ENCODE data around the gene WDR86. TPM values are rescaled to one million over a fixed set of nuclear protein-coding genes. Genes with fewer than 3 reads are reported as not detected.

The WDR86 gene
- total RNA-seq, 1 experiment from 2014 or later, result 0.86 TPM

DNA sequence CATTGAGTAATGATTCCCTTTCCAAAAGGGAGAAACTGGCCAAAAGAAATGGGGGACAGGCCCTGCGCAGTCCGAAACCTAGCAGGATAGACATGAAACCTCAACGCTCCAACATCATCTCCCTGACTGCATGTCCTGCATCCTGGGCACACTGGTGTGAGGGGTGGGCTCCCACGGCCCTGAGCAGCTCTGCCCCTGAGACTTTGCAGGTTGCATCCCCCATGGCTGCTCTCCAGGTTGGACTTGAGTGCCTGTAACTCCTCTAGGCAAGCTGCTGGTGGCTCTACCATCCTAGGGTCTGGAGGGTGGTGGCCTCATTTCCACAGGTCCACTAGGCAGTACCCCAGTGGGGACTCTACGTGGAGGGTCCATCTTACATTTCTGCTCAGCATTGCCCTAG is 46.4 kb upstream of the WDR86 start:
- no peak for DNase-seq (ENCODE audit: low spot score)
- no peaks in the 10 kb centered on the region for H3K27me3 ChIP-seq (replicated peaks; ENCODE audit: insufficient read depth, low read depth, low read length, poor library complexity)
- TF ChIP-seq, protein P1, sequence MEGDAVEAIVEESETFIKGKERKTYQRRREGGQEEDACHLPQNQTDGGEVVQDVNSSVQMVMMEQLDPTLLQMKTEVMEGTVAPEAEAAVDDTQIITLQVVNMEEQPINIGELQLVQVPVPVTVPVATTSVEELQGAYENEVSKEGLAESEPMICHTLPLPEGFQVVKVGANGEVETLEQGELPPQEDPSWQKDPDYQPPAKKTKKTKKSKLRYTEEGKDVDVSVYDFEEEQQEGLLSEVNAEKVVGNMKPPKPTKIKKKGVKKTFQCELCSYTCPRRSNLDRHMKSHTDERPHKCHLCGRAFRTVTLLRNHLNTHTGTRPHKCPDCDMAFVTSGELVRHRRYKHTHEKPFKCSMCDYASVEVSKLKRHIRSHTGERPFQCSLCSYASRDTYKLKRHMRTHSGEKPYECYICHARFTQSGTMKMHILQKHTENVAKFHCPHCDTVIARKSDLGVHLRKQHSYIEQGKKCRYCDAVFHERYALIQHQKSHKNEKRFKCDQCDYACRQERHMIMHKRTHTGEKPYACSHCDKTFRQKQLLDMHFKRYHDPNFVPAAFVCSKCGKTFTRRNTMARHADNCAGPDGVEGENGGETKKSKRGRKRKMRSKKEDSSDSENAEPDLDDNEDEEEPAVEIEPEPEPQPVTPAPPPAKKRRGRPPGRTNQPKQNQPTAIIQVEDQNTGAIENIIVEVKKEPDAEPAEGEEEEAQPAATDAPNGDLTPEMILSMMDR (conservative IDR thresholded peaks at IDR 0.05; ENCODE audit: low read depth, low read length), result no peak
- no peak for TF ChIP-seq EZH2 (IDR thresholded peaks at IDR 0.05; ENCODE audit: borderline replicate concordance, low read depth, low read length, poor library complexity, severe bottlenecking)
- no peaks in the 10 kb centered on the region for H3K36me3 ChIP-seq (ENCODE audit: insufficient read depth, low read length, poor library complexity, severe bottlenecking)
- H3K4me3 ChIP-seq (ENCODE audit: low read depth, low read length, poor library complexity, severe bottlenecking), result no peak overlapping the region
- POLR2A ChIA-PET (ENCODE audit: low non-redundant PET), result no interaction called here
- BruUV-seq (replicated peaks), result no TSS peak
- intact Hi-C loops (cut with micrococcal nuclease; ENCODE audit: unreplicated experiment), result no loop called here
- no peaks in the 10 kb centered on the region for H3K9me3 ChIP-seq (ENCODE audit: low read depth, low read length, poor library complexity, severe bottlenecking)
- no peak overlapping the region for H3K27ac ChIP-seq (ENCODE audit: low read depth, low read length, poor library complexity, severe bottlenecking)
- no peaks in the 10 kb centered on the region for H3K4me1 ChIP-seq (ENCODE audit: insufficient read depth, low read length, poor library complexity, severe bottlenecking)
- CTCF ChIA-PET, result no interaction called here

DNA sequence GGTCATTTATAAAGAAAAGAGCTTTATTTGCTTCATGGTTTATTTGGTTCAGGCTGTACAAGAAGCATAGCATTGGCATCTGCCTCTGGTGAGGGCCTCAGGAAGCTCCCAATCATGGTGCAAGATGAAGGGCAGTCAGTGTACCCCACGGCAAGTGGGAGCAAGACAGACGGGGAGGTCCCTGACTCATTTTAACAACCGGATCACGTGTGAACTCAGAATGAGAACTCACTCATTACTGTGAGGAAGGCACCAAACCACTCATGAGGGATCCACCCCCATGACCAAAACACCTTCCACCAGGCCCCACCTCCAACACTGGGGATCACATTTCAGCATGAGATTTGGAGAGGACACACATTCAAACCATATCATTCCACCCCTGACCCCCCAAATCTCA is 45.9 kb upstream of the WDR86 start:
- TF ChIP-seq, protein P1 (conservative IDR thresholded peaks at IDR 0.05; ENCODE audit: low read depth, low read length), result no peak
- TF ChIP-seq EZH2 (IDR thresholded peaks at IDR 0.05; ENCODE audit: borderline replicate concordance, low read depth, low read length, poor library complexity, severe bottlenecking), result no peak
- no peaks in the 10 kb centered on the region for H3K36me3 ChIP-seq (ENCODE audit: insufficient read depth, low read length, poor library complexity, severe bottlenecking)
- DNase-seq (ENCODE audit: low spot score), result no peak
- POLR2A ChIA-PET (ENCODE audit: low non-redundant PET), result no interaction called here
- H3K27me3 ChIP-seq (replicated peaks; ENCODE audit: insufficient read depth, low read depth, low read length, poor library complexity), result no peaks in the 10 kb centered on the region
- H3K4me3 ChIP-seq (ENCODE audit: low read depth, low read length, poor library complexity, severe bottlenecking), result no peak overlapping the region
- H3K9me3 ChIP-seq (ENCODE audit: low read depth, low read length, poor library complexity, severe bottlenecking), result no peaks in the 10 kb centered on the region
- CTCF ChIA-PET, result no interaction called here
- no TSS peak for BruUV-seq (replicated peaks)
- intact Hi-C loops (cut with micrococcal nuclease; ENCODE audit: unreplicated experiment), result no loop called here
- H3K4me1 ChIP-seq (ENCODE audit: insufficient read depth, low read length, poor library complexity, severe bottlenecking), result no peaks in the 10 kb centered on the region
- H3K27ac ChIP-seq (ENCODE audit: low read depth, low read length, poor library complexity, severe bottlenecking), result no peak overlapping the region

DNA sequence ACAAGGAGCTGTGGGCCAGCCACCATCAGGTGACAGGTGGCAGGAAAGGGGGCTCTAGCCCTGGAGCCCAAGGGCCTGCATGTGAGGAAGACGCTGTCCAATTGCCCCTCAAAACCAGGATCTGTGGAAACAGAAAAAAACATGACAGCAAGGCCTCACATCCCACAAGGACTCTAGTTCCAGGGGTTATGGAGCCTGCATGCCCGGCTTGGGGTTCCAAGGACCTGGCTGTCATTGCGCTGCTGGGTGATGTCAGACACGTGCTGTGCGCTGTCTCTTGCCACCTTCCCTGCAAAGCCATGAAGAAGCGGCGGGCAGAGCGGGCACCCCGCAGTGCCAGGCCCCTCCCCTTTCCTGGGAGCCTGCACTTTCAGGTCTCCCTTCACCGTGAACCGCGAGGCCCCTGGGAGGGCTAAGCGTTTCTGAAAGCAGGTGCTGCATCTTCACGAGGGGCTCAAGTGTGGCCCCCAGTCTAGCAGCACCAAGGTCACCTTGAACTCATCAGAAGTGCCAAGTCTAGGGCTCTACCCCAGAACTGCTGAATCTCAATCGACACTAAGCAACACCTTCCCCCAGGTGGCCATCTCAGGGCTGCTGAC is 45.2 kb upstream of the WDR86 start:
- DNase-seq (ENCODE audit: low spot score), result no peak
- no peak overlapping the region for H3K27ac ChIP-seq (ENCODE audit: low read depth, low read length, poor library complexity, severe bottlenecking)
- ChIA-PET POLR2A (ENCODE audit: low non-redundant PET) (interaction anchor here (0.6 kb wide), 1 partner anchor 27 kb away, joined by 10 read pairs; no protein-coding TSS in a partner anchor), CTCF (no interaction called here)
- no peaks in the 10 kb centered on the region for H3K9me3 ChIP-seq (ENCODE audit: low read depth, low read length, poor library complexity, severe bottlenecking)
- TF ChIP-seq, protein P1 (conservative IDR thresholded peaks at IDR 0.05; ENCODE audit: low read depth, low read length), result no peak
- TF ChIP-seq EZH2 (IDR thresholded peaks at IDR 0.05; ENCODE audit: borderline replicate concordance, low read depth, low read length, poor library complexity, severe bottlenecking), result no peak
- intact Hi-C loops (cut with micrococcal nuclease; ENCODE audit: unreplicated experiment), result no loop called here
- H3K4me1 ChIP-seq (ENCODE audit: insufficient read depth, low read length, poor library complexity, severe bottlenecking), result no peaks in the 10 kb centered on the region
- H3K36me3 ChIP-seq (ENCODE audit: insufficient read depth, low read length, poor library complexity, severe bottlenecking), result no peaks in the 10 kb centered on the region
- no peaks in the 10 kb centered on the region for H3K27me3 ChIP-seq (replicated peaks; ENCODE audit: insufficient read depth, low read depth, low read length, poor library complexity)
- no peak overlapping the region for H3K4me3 ChIP-seq (ENCODE audit: low read depth, low read length, poor library complexity, severe bottlenecking)
- BruUV-seq (replicated peaks), result no TSS peak

Measured in A673 (cell line).